Esophagus (tissue), 2 donors: ENCODE data around the gene MYH6. TPM values are rescaled to one million over a fixed set of nuclear protein-coding genes. Genes with fewer than 3 reads are reported as not detected.

Experiments
- H3K27ac ChIP-seq, 2 donors: one replicate each; pipeline ENCODE4 v1.5.1; 2013; ENCODE audit warnings: low read depth in 2 of 2, mild to moderate bottlenecking in 2 of 2, inconsistent platforms in 1 of 2, low read length in 1 of 2, moderate library complexity in 1 of 2
- H3K27me3 ChIP-seq, 2 donors: one replicate each; pipeline ENCODE4 v1.6.1; 2013; ENCODE audit warnings: low read length in 2 of 2, control low read depth in 1 of 2, mild to moderate bottlenecking in 1 of 2; ENCODE audit not compliant: insufficient read depth in 2 of 2, control insufficient read depth in 1 of 2
- H3K36me3 ChIP-seq, 2 donors: one replicate each; pipeline ENCODE4 v1.6.1; 2013; ENCODE audit warnings: low read length in 1 of 2; ENCODE audit not compliant: control insufficient read depth in 2 of 2, insufficient read depth in 2 of 2
- H3K4me1 ChIP-seq, 2 donors: one replicate each; pipeline ENCODE4 v1.6.1; 2013; ENCODE audit warnings: low read length in 1 of 2; ENCODE audit not compliant: control insufficient read depth in 2 of 2, insufficient read depth in 2 of 2
- H3K4me3 ChIP-seq, 2 donors: one replicate each; pipeline ENCODE4 v1.5.1; 2013; ENCODE audit warnings: low read length in 2 of 2, mild to moderate bottlenecking in 2 of 2, low read depth in 1 of 2, moderate library complexity in 1 of 2
- H3K9me3 ChIP-seq, 2 donors: one replicate each; pipeline ENCODE4 v1.6.1; 2013; ENCODE audit warnings: mild to moderate bottlenecking in 2 of 2, low read depth in 1 of 2, low read length in 1 of 2, moderate library complexity in 1 of 2; ENCODE audit not compliant: control insufficient read depth in 2 of 2, insufficient read depth in 1 of 2
- WGBS, 2 donors: extraction: QIAGEN DNeasy Blood & Tissue Kit; methylation state at CpG; one replicate each; pipeline ENCODE4 v1.1.7; 2013; 5-methylcytosine and 5-hydroxymethylcytosine counted together
- polyA plus RNA-seq, 2 donors: library from polyadenylated mRNA; stranded (reverse); fragments of 200-250 nt; gene quantifications; one replicate each; pipeline ENCODE4 v1.2.3, GENCODE V29; 2013
- donor health status: healthy with polysubstance abuse.
- donor health status: Bipolar disorder and iron deficiency.

The MYH6 gene
- polyA plus RNA-seq, 2 donors, result 0.20 to 0.63 TPM

GRCh38 chr14:23415821-23416778 lies 8.0 kb upstream of the MYH6 start:
- 77 to 79% methylated on average over 20 to 21 of the region's 21 CpGs for WGBS, 2 donors
- Histone ChIP-seq H3K4me1 (no peaks in the 10 kb centered on the region), H3K27ac (no peak overlapping the region), H3K36me3 (no peaks in the 10 kb centered on the region), H3K27me3 (no peaks in the 10 kb centered on the region), H3K9me3 (no peaks in the 10 kb centered on the region), H3K4me3 (no peak overlapping the region)

DNA sequence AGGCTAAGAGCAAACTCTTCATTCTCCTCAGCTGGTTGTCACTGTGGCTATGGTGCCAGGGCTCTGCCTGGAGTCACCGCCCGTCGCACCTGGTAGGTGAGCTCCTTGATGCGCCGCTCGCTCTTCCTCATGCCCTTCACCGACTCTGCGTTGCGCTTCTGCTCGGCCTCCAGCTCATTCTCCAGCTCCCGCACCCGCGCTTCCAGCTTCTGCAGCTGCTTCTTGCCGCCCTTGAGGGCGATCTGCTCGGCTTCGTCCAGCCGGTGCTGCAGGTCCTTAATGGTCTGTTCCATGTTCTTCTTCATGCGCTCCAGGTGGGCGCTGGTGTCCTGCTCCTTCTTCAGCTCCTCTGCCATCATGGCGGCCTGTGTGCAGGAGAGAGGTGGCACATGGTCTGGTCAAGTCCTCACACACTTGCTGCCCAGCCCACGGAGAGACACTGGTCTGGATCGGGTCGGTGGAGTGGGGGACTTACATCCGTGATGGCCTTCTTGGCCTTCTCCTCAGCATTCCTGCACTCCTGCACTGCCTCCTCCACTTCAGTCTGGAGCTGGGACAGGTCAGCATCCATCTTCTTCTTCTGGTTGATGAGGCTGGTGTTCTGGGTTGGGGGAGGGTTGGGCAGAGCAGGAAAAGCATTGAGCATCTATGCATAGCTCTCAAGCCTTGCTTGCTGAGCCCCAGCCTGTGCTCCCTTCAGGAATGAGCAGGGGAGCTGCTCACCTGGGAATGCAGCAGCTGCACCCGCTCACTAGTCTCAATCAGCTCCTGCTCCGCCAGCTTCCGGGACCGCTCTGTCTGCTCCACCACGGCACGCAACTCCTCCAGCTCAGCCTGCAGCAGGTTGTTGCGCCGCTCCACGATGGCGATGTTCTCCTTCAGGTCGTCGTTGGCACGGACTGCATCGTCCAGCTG lies 7.1 kb upstream of the MYH6 start:
- WGBS, 2 donors, result 86 to 93% methylated on average over 33 to 39 of the region's 39 CpGs
- H3K27ac ChIP-seq, result no peak overlapping the region

DNA sequence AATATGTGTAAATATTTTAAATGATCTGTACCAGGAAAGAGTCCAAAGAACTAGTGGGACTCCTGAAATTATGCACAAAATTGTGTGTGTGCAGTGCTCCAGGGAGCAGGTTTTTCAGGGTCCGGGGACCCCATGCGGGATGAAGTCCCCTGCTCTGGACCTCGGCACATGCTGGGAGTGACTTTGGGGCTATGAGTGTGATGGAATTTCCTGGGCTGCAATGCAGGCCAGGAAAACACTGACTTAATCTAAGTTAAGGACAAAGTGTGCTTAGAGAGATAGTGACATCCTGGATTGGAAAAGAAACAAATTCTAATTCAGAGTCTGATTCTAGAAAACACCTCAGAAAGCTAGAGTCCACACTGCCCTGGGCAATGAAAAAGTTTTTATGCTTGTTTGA lies 6.2 kb upstream of the MYH6 start:
- Histone ChIP-seq H3K27me3 (no peaks in the 10 kb centered on the region), H3K27ac (no peak overlapping the region), H3K36me3 (no peaks in the 10 kb centered on the region), H3K4me3 (no peak overlapping the region), H3K4me1 (no peaks in the 10 kb centered on the region), H3K9me3 (no peaks in the 10 kb centered on the region)
- 70 to 74% methylated on average over 3 of the region's 3 CpGs for WGBS, 2 donors

More for the DNA sequence above, 7.1 kb upstream of the MYH6 start:
- no peak overlapping the region for H3K4me3 ChIP-seq
- H3K27me3 ChIP-seq, result no peaks in the 10 kb centered on the region
- no peaks in the 10 kb centered on the region for H3K9me3 ChIP-seq
- no peaks in the 10 kb centered on the region for H3K4me1 ChIP-seq
- H3K36me3 ChIP-seq, result no peaks in the 10 kb centered on the region

GRCh38 chr14:23413681-23414080 lies 5.6 kb upstream of the MYH6 start:
- WGBS, 2 donors, result 88 to 90% methylated on average over 15 to 16 of the region's 16 CpGs
- Histone ChIP-seq H3K4me3 (no peak overlapping the region), H3K27me3 (no peaks in the 10 kb centered on the region), H3K27ac (no peak overlapping the region), H3K36me3 (no peaks in the 10 kb centered on the region), H3K4me1 (no peaks in the 10 kb centered on the region), H3K9me3 (no peaks in the 10 kb centered on the region)

DNA sequence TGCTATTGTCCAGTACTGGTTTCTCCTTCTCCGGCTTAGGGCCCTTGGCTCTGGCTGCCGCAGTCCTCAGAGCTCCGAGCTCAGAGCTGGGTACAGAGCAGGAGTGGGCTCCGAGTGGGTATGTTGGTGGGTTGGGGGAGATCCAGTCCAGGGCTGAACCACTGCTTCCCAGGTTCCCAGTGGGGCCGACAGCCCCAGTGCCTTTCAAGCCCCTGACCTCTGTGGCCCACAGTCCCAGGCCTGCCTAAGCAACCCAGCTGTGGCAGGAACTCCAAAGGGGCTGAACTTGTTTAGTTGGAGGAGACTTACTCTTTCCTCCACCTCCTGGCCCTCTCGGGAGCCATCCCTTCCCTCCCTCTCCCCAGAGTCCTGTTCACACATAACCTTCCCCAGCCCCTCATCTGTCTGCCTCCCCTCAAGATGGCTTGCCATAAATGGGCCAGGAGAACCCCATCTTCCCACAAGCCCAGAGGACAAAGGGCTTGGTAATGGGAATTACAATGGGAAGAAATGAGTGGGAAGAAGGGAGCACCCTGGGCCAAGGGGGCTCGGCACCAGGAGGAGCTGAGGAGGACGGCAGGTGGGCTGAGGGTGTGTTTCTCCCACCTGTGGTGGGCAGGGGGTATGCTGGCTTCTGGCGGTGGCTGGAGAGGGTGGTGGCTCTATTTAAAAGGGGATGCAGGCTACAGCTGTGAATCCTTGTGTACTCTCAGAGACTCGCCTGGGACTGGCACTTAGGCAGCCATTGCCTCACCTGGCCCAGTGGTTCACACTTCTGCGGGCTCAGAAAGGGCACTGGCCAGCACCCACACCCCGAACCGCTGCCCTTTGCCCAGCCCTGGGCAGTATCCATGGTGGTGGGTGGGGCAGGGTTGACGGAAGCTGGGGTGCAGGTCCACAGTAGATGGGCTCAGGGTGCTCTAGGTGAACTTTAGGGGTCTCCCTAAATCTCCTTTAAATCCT lies 3.8 kb upstream of the MYH6 start:
- Histone ChIP-seq H3K9me3 (no peaks in the 10 kb centered on the region), H3K36me3 (no peaks in the 10 kb centered on the region), H3K4me3 (no peak overlapping the region), H3K4me1 (no peaks in the 10 kb centered on the region), H3K27ac (no peak overlapping the region), H3K27me3 (no peaks in the 10 kb centered on the region)
- WGBS, 2 donors, result 80 to 83% methylated on average over 14 of the region's 14 CpGs

GRCh38 chr14:23409966-23410635 lies 2.0 kb upstream of the MYH6 start:
- H3K36me3 ChIP-seq, result no peaks in the 10 kb centered on the region
- no peaks in the 10 kb centered on the region for H3K9me3 ChIP-seq
- no peak overlapping the region for H3K4me3 ChIP-seq
- 81 to 82% methylated on average over 13 to 14 of the region's 14 CpGs for WGBS, 2 donors
- H3K27me3 ChIP-seq, result no peaks in the 10 kb centered on the region
- H3K4me1 ChIP-seq, result no peaks in the 10 kb centered on the region
- H3K27ac ChIP-seq, result no peak overlapping the region

GRCh38 chr14:23409475-23409874 lies 1.4 kb upstream of the MYH6 start:
- Histone ChIP-seq H3K4me1 (no peaks in the 10 kb centered on the region), H3K36me3 (no peaks in the 10 kb centered on the region), H3K9me3 (no peaks in the 10 kb centered on the region), H3K4me3 (no peak overlapping the region), H3K27ac (no peak overlapping the region), H3K27me3 (no peaks in the 10 kb centered on the region)
- 71 to 73% methylated on average over 2 of the region's 2 CpGs for WGBS, 2 donors

GRCh38 chr14:23408307-23408630 lies 196 bp upstream of the MYH6 start:
- H3K27me3 ChIP-seq, result no peaks in the 10 kb centered on the region
- H3K36me3 ChIP-seq, result no peaks in the 10 kb centered on the region
- no peak overlapping the region for H3K27ac ChIP-seq
- WGBS, 2 donors, result 53 to 66% methylated on average over 5 of the region's 5 CpGs
- no peaks in the 10 kb centered on the region for H3K4me1 ChIP-seq
- H3K9me3 ChIP-seq, result no peaks in the 10 kb centered on the region
- no peak overlapping the region for H3K4me3 ChIP-seq
